Daoy (cell line): ENCODE measurements around the gene PYGL. TPM values are rescaled to one million over a fixed set of nuclear protein-coding genes. Genes with fewer than 3 reads are reported as not detected.
"Not testable (repeated sequence)": the region's sequence is repeated elsewhere in the genome, so short reads cannot be mapped to it uniquely, and the experiment has no call there.

Experiments
- DNase-seq: peaks from one replicate; pipeline ENCODE4 v3.0.0-alpha.2; 2015; ENCODE audit warnings: low read depth
- total RNA-seq: library from RNA; depleted of rRNA; stranded (reverse); fragments of >200 nt; shearing (Covaris generic); gene quantifications from 2 replicates; pipeline ENCODE4 v1.2.3, GENCODE V29; 2014

PYGL gene
- total RNA-seq, 1 experiment from 2014 or later = 56.2 TPM

GRCh38 chr14:50955373-50956043, 11.2 kb upstream of the PYGL start:
- peak; percentile 96 for DNase-seq

- DNase-seq = peak; percentile 75
These were observed 10.6 kb upstream of the PYGL start for GRCh38 chr14:50954811-50955372.

GRCh38 chr14:50953502-50953901, 9.2 kb upstream of the PYGL start:
- no peak for DNase-seq

GRCh38 chr14:50951032-50951431, 6.7 kb upstream of the PYGL start:
- DNase-seq = no peak

- no peak for DNase-seq
These were observed 3.9 kb upstream of the PYGL start for GRCh38 chr14:50948205-50948604.

GRCh38 chr14:50947446-50947845, 3.2 kb upstream of the PYGL start:
- DNase-seq = peak; percentile 30

GRCh38 chr14:50946234-50946935, 2.1 kb upstream of the PYGL start:
- no peak for DNase-seq

- DNase-seq = peak; percentile 68
These were observed 547 bp upstream of the PYGL start for GRCh38 chr14:50944647-50945413.

- peak; percentile 41 for DNase-seq
These were observed 881 bp downstream of the PYGL start for GRCh38 chr14:50943261-50943942.

- not testable (repeated sequence) for DNase-seq
These were observed 2.6 kb downstream of the PYGL start for GRCh38 chr14:50941638-50942037.

GRCh38 chr14:50941151-50941550, 3.1 kb downstream of the PYGL start:
- DNase-seq = peak; percentile 44

GRCh38 chr14:50937800-50938199, 6.5 kb downstream of the PYGL start:
- no peak for DNase-seq

GRCh38 chr14:50937325-50937724, 7.0 kb downstream of the PYGL start:
- no peak for DNase-seq

GRCh38 chr14:50936882-50937281, 7.4 kb downstream of the PYGL start:
- DNase-seq = no peak

- no peak for DNase-seq
These were observed 8.3 kb downstream of the PYGL start for GRCh38 chr14:50936016-50936340.

GRCh38 chr14:50935126-50936015, 8.9 kb downstream of the PYGL start:
- DNase-seq = no peak

- no peak for DNase-seq
These were observed 11.4 kb downstream of the PYGL start for GRCh38 chr14:50932592-50933495.

GRCh38 chr14:50932156-50932555, 12.1 kb downstream of the PYGL start:
- no peak for DNase-seq

- no peak for DNase-seq
These were observed 12.7 kb downstream of the PYGL start for GRCh38 chr14:50931559-50931958.

GRCh38 chr14:50929506-50929905, 14.8 kb downstream of the PYGL start:
- DNase-seq = no peak
